Osteoblast (primary cell): Measurements from ENCODE around the gene FAM222B. TPM values are rescaled to one million over a fixed set of nuclear protein-coding genes. Genes with fewer than 3 reads are reported as not detected.
"Not testable (repeated sequence)": the region's sequence is repeated elsewhere in the genome, so short reads cannot be mapped to it uniquely, and the experiment has no call there.

ENCODE experiments used
- DNase-seq: peaks from one replicate; pipeline ENCODE4 v3.0.0; 2011; ENCODE audit warnings: low spot score, mixed read lengths; ENCODE audit not compliant: insufficient read length; ENCODE audit errors: missing footprints
- H2AFZ ChIP-seq: 2 replicates; pipeline ENCODE4 v1.6.0; 2011; ENCODE audit warnings: mild to moderate bottlenecking, low read length
- H3K27ac ChIP-seq: 2 replicates; pipeline ENCODE4 v1.5.1; 2011; ENCODE audit warnings: mild to moderate bottlenecking, low read depth, low read length, moderate library complexity
- H3K27me3 ChIP-seq: 2 replicates; pipeline ENCODE4 v1.6.0; 2012; ENCODE audit warnings: mild to moderate bottlenecking, control low read depth, inconsistent platforms, low read length, moderate library complexity; ENCODE audit not compliant: insufficient read depth
- H3K36me3 ChIP-seq: 2 replicates; pipeline ENCODE4 v1.5.1; 2011; ENCODE audit warnings: mild to moderate bottlenecking, low read length, control low read depth, moderate library complexity; ENCODE audit not compliant: insufficient read depth
- H3K4me1 ChIP-seq: 2 replicates; pipeline ENCODE4 v1.5.1; 2011; ENCODE audit warnings: mild to moderate bottlenecking, low read length, control low read depth, moderate library complexity; ENCODE audit not compliant: insufficient read depth
- H3K4me2 ChIP-seq: 2 replicates; pipeline ENCODE4 v1.6.0; 2011; ENCODE audit warnings: mild to moderate bottlenecking, low read length; ENCODE audit not compliant: insufficient read depth
- H3K4me3 ChIP-seq: fragments of 200-600 bp; sonication (generic); 3 replicates; pipeline ENCODE4 v1.5.1; 2012; ENCODE audit warnings: mild to moderate bottlenecking, low read length, inconsistent platforms; ENCODE audit not compliant: insufficient read depth
- H3K79me2 ChIP-seq: 2 replicates; pipeline ENCODE4 v1.6.0; 2012; ENCODE audit warnings: mild to moderate bottlenecking, low read length, control low read depth, inconsistent platforms; ENCODE audit not compliant: insufficient read depth
- H3K9me3 ChIP-seq: 2 replicates; pipeline ENCODE4 v1.5.1; 2011; ENCODE audit warnings: low read depth, low read length, control low read depth
- H4K20me1 ChIP-seq: 2 replicates; pipeline ENCODE4 v1.6.0; 2012; ENCODE audit warnings: mild to moderate bottlenecking, low read length, control low read depth; ENCODE audit not compliant: insufficient read depth
- total RNA-seq: library from RNA; depleted of rRNA; stranded (reverse); fragments of >200 nt; gene quantifications from 2 replicates; pipeline ENCODE4 v1.2.3, GENCODE V29; 2012
- TF ChIP-seq, protein P1 (sequence below): IDR thresholded peaks from 2 replicates; pipeline ENCODE4 v1.5.1; 2011; ENCODE audit warnings: mild to moderate bottlenecking, low read depth, low read length, moderate library complexity; ENCODE audit errors: extremely low read depth

FAM222B gene
- total RNA-seq, 1 donor = 5.1 TPM

DNA sequence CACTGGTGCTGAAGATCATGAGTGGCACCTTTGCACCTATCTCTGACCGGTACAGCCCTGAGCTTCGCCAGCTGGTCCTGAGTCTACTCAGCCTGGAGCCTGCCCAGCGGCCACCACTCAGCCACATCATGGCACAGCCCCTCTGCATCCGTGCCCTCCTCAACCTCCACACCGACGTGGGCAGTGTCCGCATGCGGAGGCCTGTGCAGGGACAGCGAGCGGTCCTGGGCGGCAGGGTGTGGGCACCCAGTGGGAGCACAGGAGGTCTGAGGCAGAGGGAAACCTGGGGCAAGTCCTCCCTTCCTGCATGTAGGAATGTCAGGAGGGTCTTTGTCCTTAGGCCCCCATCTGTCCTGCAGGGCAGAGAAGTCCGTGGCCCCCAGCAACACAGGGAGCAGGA, 105.3 kb downstream of the FAM222B start:
- Histone ChIP-seq H3K4me2 (no peak overlapping the region), H3K4me1 (no peaks in the 10 kb centered on the region), H2AFZ (no peak overlapping the region), H3K27ac (no peak overlapping the region), H3K79me2 (no peaks in the 10 kb centered on the region), H3K27me3 (no peaks in the 10 kb centered on the region), H3K36me3 (no peaks in the 10 kb centered on the region), H4K20me1 (no peaks in the 10 kb centered on the region), H3K4me3 (no peak overlapping the region), H3K9me3 (no peaks in the 10 kb centered on the region)
- TF ChIP-seq, protein P1, sequence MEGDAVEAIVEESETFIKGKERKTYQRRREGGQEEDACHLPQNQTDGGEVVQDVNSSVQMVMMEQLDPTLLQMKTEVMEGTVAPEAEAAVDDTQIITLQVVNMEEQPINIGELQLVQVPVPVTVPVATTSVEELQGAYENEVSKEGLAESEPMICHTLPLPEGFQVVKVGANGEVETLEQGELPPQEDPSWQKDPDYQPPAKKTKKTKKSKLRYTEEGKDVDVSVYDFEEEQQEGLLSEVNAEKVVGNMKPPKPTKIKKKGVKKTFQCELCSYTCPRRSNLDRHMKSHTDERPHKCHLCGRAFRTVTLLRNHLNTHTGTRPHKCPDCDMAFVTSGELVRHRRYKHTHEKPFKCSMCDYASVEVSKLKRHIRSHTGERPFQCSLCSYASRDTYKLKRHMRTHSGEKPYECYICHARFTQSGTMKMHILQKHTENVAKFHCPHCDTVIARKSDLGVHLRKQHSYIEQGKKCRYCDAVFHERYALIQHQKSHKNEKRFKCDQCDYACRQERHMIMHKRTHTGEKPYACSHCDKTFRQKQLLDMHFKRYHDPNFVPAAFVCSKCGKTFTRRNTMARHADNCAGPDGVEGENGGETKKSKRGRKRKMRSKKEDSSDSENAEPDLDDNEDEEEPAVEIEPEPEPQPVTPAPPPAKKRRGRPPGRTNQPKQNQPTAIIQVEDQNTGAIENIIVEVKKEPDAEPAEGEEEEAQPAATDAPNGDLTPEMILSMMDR = no peak
- DNase-seq = peak; percentile 47

DNA sequence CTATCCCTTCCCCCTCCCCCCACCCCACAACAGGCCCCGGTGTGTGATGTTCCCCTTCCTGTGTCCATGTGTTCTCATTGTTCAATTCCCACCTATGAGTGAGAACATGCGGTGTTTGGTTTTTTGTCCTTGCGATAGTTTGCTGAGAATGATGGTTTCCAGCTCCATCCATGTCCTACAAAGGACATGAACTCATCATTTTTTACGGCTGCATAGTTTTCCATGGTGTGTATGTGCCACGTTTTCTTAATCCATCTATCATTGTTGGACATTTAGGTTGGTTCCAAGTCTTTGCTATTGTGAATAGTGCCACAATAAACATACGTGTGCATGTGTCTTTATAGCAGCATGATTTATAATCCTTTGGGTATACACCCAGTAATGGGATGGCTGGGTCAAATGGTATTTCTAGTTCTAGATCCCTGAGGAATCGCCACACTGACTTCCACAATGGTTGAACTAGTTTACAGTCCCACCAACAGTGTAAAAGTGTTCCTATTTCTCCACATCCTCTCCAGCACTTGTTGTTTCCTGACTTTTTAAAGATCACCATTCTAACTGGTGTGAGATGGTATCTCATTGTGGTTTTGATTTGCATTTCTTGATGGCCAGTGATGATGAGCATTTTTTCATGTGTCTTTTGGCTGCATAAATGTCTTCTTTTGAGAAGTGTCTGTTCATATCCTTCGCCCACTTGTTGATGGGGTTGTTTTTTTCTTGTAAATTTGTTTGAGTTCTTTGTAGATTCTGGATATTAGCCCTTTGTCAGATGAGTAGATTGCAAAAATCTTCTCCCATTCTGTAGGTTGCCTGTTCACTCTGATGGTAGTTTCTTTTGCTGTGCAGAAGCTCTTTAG, 106.4 kb downstream of the FAM222B start:
- H3K4me3 ChIP-seq, H3K36me3 ChIP-seq, H2AFZ ChIP-seq, DNase-seq, H3K4me2 ChIP-seq, H4K20me1 ChIP-seq, H3K79me2 ChIP-seq, H3K4me1 ChIP-seq, H3K27ac ChIP-seq, H3K9me3 ChIP-seq, H3K27me3 ChIP-seq: not testable (repeated sequence)

DNA sequence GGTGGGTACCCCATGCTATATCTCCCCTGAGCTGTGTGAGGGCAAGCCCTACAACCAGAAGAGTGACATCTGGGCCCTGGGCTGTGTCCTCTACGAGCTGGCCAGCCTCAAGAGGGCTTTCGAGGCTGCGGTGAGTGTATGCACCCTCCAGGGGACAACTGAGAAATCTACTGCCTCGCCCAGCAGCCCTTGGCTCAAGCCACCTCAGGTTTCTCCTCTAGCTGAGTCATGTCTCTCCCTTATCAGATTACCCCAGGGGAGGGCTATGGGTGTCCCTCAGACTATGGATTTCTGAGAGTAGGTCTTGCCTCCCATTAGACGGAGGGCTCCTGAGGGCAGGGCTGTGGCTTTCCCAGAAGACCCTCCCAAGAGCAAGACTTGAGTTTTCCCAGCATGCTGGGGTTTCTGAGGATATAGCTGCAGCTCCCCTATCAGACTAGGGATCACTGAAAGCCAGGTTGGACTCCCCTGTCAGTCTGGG, 107.3 kb downstream of the FAM222B start:
- H3K4me1 ChIP-seq = no peaks in the 10 kb centered on the region
- H3K4me2 ChIP-seq = no peak overlapping the region
- TF ChIP-seq, protein P1 = no peak
- H3K27me3 ChIP-seq = no peaks in the 10 kb centered on the region
- no peaks in the 10 kb centered on the region for H3K79me2 ChIP-seq
- H2AFZ ChIP-seq = no peak overlapping the region
- no peaks in the 10 kb centered on the region for H3K9me3 ChIP-seq
- H3K27ac ChIP-seq = no peak overlapping the region
- peak; percentile 83 for DNase-seq
- no peaks in the 10 kb centered on the region for H4K20me1 ChIP-seq
- no peaks in the 10 kb centered on the region for H3K36me3 ChIP-seq
- no peak overlapping the region for H3K4me3 ChIP-seq

DNA sequence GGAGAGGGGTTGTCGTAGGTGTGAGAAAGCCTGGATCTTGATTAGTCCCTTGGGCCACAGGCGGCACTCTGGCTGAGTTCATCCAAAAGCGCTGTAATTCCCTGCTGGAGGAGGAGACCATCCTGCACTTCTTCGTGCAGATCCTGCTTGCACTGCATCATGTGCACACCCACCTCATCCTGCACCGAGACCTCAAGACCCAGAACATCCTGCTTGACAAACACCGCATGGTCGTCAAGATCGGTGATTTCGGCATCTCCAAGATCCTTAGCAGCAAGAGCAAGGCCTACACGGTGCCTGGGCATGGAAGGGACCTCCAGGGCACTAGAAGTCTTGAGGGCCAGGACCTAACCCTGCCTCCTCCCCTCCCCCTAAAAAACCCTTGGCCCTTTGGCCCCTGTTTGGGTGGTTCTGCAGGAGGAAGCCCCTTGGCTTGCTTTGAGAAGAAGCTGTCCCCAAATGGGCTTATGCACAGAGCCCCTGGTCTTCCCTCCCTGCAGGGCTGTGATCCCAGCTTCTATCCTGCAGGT, 107.8 kb downstream of the FAM222B start:
- TF ChIP-seq, protein P1 = no peak
- Histone ChIP-seq H3K4me2 (no peak overlapping the region), H3K36me3 (no peaks in the 10 kb centered on the region), H3K27ac (no peak overlapping the region), H3K9me3 (no peaks in the 10 kb centered on the region), H3K27me3 (no peaks in the 10 kb centered on the region), H3K4me3 (no peak overlapping the region), H3K4me1 (no peaks in the 10 kb centered on the region), H4K20me1 (no peaks in the 10 kb centered on the region), H2AFZ (no peak overlapping the region), H3K79me2 (no peaks in the 10 kb centered on the region)
- peak; percentile 59 for DNase-seq
